Activated CD4-positive, alpha-beta T cell treated with anti-CD3 and anti-CD28 coated beads for 4 hours (primary cell): ENCODE measurements around the gene PRKCA.
"Not testable (repeated sequence)": the region's sequence is repeated elsewhere in the genome, so short reads cannot be mapped to it uniquely, and the experiment has no call there.

Experiments used
- DNase-seq, 2 donors: peaks; one replicate each; pipeline ENCODE4 v3.0.0-alpha.2; 2020

Gene PRKCA

GRCh38 chr17:66698270-66698669, 395.9 kb downstream of the PRKCA start:
- DNase-seq = no peak

DNA sequence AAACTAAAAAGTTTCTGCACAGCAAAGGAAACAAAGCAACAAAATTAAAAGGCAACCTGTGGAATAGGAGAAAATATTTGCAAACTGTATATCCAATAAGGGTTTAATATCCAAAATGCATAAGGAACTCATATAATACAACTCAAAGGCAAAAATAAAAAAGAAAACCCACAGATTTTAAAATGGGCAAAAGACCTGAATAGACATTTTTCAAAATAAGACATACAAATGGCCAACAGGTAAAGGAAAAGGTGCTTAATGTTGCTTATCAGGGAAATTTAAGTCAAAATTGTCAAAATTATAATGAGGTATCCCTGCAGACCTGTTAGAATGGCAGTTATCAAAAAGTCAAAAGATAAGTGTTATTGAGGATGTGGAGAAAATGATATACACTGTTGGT, 399.0 kb downstream of the PRKCA start:
- DNase-seq = no peak

DNA sequence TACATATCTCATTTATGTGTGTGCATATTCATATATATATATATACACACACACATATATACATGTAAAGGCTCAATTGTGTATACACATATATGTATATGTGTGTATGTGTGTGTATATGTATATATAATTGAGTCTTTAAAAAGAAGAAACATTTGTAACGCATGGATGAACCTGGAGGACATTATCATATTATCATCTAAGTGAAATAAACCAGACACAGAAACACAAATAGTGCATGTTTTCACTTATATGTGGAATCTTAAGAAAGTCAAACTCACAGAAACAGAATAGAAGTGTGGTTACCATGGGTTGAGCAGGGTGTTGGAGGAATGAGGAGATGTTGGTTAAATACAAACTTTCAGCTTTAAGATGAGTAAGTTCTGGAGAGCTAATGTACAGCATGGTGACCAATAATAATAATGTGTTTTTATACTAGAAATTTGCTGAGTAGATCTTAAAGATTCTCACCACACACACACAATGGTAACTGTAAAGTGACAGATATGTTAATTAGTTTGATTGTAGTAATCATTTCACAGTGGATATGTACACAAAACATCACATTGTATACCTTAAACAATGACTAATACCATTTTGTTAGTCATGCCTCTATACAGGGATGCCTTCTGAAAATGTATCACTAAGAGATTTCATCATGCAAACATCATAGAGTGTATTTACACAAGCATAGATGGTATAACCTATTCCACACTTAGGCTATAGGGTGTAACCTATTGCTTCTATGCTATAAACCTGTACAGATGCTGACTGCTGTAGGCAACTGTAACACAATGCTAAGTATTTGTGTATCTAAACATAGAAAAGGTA, 399.9 kb downstream of the PRKCA start:
- no peak for DNase-seq

GRCh38 chr17:66704858-66705520, 402.6 kb downstream of the PRKCA start:
- no peak for DNase-seq

GRCh38 chr17:66706851-66707450, 404.5 kb downstream of the PRKCA start:
- no peak for DNase-seq

GRCh38 chr17:66711401-66711800, 409.0 kb downstream of the PRKCA start:
- no peak for DNase-seq

- DNase-seq = no peak
These were observed 409.5 kb downstream of the PRKCA start for GRCh38 chr17:66711881-66712321.

DNA sequence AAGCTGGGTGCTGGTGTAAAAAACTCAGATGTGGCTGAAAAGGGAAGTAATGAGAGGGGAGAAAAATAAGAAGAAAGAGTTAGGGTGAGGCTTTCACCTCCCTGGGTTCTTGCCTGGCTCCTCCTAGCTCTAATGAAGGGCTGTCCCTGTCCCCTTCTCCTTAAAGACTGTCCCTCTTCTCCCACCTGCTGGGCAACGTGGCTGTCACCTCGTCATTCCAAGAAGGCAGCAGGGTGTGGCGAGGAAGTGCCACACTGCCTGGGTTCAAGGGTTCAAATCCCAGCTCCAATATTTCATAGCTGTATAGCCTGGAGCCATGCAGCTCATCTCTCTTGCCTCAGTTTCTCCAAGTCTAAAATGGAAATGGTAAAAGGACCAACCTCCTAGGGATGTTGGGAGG, 410.0 kb downstream of the PRKCA start:
- DNase-seq = no peak

GRCh38 chr17:66713021-66713532, 410.7 kb downstream of the PRKCA start:
- DNase-seq = not testable (repeated sequence)

GRCh38 chr17:66713533-66714042, 411.2 kb downstream of the PRKCA start:
- no peak for DNase-seq

DNA sequence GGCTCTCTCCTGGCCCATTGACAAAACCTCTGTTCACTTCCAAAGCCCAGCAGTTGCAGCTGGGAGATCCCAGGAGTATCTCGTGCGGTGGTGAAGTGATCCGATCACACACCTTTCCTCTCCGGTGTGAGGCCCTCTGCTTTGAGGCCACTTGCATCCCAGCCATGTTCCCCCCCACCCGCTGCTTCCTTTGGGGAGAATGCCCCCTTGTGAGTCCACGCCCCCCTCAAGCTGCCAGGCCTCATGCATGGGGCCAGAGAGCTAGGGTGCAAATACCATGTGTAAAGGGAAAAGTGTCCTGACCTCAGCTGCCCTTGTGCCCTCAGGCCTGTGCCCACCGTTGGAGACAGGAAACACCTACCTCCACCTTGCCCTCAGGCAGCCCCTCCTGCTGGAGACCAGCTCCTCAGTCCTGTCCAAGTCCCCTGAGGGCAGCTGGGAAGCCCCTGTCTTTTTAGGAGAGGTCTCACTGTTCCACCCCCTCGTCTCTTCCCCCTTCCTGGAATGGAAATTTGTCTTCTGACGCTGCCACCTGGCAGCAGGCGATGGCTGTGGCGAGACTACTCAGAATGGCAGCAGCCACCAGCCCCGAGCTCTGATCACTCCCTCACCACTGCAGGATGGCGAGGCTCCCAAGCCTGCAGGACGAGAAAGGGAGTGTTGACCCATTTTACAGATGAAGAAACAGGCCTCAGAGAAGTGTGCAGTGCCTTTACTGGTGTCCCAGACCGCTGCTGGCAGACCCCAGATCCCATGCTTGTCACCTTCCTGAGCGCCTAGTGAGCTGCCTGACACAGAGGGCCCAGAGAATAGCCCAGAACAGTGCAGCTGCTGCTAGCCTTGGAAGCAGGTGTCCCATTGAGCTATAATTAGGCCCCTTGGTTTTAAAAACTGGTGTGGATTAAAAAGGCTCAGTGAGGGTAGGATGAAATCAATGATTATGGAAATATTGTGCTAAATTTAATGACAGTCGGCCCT, 411.9 kb downstream of the PRKCA start:
- no peak for DNase-seq

DNA sequence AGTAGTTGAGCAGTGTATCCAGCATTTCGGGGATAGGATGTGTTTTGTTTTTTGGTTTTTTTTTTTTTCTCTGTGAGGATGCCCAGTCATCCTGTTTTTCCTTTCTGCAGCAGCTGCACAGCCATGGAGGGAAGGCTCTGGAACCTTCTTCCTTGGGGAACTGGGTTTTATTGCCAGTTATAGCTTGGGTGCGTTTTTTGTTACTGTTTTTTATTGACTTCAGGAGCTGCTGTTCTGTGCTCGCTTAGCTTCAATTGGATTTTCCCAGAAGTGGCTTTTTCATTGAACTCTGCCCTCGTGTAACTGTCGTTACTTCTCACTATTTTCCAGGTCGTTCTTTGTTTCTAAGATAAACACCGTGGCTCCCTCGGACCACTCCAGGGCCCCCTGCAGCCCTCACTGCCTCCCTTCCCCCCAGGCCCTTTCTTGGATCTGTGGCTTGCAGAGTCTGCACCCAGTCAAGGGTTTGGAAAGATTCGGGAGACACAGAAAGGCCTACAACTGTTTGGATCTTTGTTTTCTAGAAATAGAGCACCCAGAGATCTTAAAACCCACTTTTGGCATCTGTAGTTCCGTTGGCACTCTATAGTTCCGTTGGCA, 412.8 kb downstream of the PRKCA start:
- no peak for DNase-seq

DNA sequence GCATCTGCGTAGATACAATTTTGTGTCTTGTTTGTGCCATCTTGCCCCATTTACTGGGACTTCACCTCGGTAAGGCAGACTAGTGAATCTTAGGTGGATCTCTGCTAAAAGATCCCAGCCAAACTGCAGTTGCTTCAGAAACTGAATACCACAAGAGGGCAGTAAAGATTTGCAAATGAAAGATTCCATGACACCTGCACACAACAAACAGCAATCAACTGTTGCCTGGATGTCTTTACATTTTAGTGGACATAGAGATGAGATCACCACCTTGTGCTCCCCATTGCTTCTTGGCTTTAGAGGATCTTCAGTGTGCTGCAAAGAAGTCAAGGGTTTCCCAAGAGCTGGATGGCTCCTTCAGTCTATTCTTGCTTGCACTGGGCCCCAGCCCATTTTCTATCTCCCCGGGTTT, 413.3 kb downstream of the PRKCA start:
- DNase-seq = no peak

GRCh38 chr17:66716236-66717026, 414.0 kb downstream of the PRKCA start:
- DNase-seq = no peak

DNA sequence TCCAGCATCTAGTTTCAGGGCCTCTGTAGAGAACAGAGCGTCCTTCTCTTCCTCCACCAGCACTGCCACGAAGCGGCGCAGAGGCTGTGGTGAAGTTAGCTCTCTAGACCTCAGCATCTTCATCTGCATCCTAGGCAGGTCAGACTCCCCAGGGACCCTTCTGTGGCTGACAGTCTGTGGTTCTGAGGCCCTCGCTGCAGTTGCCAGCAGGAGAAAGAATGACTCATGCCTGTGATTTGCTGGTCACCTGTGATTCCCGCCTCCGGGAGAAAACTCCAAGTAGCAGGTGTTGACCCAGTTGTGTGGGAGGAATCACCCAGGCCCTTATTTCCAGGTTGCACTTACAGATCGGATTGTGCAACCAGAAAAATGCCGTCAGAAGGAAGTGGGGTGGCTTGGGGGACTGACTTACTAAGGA, 415.2 kb downstream of the PRKCA start:
- DNase-seq = no peak

DNA sequence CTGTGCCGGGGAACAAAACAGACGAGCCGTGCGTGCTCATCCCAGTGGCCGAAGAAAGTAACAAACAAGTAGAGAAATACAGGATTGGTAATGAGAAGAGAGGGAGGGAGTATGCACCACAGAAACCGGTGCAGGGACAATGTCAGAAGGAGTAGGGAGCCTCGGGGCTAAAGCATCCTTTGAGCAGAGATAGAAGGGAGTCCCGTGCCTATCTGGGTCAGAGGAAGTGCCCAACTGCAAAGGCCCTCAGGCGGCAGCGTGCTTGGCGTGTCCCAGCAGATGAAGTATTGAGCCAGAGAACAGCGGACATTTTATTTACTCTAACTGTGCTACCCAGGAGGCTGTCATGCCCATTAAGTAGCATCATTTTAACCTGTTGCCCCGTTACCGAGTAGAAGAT, 417.6 kb downstream of the PRKCA start:
- DNase-seq = no peak

DNA sequence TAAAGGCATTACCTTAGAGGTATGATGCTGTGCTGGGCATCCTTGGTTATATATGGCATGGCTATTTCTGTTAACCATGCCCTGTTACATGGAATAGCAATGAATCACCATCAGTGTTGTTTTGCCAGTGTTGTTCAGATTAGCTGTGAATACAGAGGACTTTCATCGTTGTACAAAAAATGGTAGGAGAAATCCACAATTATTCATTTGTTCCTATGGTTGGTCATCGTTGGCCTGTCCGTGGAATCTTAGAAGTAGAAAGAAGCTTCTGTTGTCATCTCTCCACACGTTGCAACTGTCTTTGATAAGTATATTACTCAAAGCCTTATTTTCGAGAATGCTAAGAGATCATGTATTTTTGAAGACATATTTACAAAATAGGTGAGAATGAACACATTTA, 418.2 kb downstream of the PRKCA start:
- DNase-seq = no peak

DNA sequence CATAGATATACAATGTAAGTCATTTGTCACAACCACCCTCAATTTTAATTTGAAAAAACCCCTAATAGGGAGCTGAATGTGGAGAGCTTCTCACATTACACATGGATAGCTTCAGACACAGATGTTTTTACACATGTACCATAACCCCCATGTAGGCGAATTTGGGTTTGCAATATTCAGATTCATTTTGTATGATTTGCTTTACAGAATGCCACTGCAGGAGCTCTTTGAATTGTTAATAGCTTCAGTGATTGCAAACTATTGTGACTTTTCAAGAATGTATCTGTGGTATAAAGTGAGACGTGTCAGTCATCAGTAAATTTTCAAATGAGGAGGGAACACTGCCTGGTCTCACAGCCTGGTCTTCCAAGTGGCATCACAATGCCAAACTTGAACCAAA, 419.9 kb downstream of the PRKCA start:
- no peak for DNase-seq

GRCh38 chr17:66724581-66725341, 422.3 kb downstream of the PRKCA start:
- no peak for DNase-seq

GRCh38 chr17:66725438-66725837, 423.0 kb downstream of the PRKCA start:
- DNase-seq = not testable (repeated sequence)
